Measurements from ENCODE around the gene SETBP1.

Gene SETBP1

GRCh38 chr18:45110577-45111501 lies 430.2 kb downstream of the SETBP1 start:
- DNase-seq (ENCODE audit: low read depth in 2 of 2): no peak

- no peak for DNase-seq (ENCODE audit: low read depth in 2 of 2)
Measured at GRCh38 chr18:45111502-45111848, 430.8 kb downstream of the SETBP1 start.

- DNase-seq (ENCODE audit: low read depth in 2 of 2): no peak
Measured at GRCh38 chr18:45112682-45113081, 432.0 kb downstream of the SETBP1 start.

GRCh38 chr18:45116116-45116515 lies 435.4 kb downstream of the SETBP1 start:
- DNase-seq (ENCODE audit: low read depth in 2 of 2): no peak

All from stimulated activated CD4-positive, alpha-beta T cell treated with anti-CD3 and anti-CD28 coated beads, Interleukin-4, amount 100 ng/mL, for 48 hours (primary cell).